GM19467 (cell line): ENCODE results near the gene MYO7A.

Source experiments
- ATAC-seq: cut with Tn5 transposase; IDR thresholded peaks from one replicate; pipeline ENCODE4 v1.9.1; 2021; ENCODE audit warnings: mild to moderate bottlenecking, moderate library complexity; ENCODE audit not compliant: unreplicated experiment

MYO7A gene

DNA sequence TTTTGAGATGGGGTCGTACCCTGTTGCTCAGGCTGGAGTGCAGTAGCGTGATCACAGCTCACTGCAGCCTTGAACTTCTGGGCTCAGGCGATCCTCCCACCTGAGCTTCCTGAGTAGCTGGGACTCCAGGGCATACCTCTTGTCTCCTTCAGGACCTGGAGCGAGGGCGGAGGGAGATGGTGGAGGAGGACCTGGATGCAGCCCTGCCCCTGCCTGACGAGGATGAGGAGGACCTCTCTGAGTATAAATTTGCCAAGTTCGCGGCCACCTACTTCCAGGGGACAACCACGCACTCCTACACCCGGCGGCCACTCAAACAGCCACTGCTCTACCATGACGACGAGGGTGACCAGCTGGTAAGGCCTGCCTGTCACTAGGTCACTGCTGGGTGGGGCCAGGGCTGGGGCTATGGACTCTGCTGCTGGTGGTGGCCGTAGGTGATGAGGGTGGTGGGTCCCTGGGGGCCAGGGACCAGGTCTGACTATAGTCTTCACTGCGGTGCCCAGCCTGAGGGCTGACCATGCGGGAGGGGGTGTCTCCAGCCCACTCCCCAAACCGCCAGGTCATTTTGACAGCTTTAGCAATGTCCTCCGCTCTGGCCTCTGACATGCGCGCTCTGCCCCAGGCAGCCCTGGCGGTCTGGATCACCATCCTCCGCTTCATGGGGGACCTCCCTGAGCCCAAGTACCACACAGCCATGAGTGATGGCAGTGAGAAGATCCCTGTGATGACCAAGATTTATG lies 53.9 kb downstream of the MYO7A start:
- ATAC-seq: no peak

DNA sequence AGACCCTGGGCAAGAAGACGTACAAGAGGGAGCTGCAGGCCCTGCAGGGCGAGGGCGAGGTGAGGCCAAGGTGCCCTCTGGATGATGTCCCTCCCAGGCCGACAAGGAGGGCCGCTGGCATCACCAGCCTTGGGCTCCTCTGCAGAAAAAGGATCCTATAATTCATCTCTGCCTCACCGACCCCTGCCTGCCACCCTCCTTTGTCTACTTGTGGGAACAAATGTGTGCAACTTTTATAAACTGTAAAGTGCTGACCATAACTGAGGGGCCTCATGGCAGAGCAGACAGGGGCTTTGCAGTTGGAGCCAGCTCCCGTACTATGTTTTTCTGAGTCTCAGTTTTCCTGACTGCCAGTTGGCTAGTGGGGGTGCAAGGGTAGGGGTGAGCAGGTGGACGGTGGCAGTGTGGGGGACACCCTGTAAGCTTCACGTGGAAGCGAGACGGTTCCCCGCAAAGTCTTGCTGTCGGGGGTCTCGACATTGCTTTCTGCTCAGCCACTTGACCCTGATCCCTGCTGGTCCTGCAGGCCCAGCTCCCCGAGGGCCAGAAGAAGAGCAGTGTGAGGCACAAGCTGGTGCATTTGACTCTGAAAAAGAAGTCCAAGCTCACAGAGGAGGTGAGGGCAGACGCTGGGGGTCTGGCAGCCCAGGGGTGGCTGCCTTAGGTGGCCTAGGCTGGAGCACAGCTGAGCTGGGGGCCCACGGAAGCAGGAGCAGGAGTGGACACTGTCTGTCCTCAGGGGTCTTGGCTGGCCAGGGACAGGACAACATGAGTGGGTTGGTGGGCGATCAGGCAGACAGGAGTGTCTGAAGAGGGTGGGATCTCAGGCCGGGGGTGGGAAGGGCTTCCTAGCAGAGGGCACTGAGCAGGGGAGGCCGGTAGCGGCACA lies 54.7 kb downstream of the MYO7A start:
- no peak for ATAC-seq

DNA sequence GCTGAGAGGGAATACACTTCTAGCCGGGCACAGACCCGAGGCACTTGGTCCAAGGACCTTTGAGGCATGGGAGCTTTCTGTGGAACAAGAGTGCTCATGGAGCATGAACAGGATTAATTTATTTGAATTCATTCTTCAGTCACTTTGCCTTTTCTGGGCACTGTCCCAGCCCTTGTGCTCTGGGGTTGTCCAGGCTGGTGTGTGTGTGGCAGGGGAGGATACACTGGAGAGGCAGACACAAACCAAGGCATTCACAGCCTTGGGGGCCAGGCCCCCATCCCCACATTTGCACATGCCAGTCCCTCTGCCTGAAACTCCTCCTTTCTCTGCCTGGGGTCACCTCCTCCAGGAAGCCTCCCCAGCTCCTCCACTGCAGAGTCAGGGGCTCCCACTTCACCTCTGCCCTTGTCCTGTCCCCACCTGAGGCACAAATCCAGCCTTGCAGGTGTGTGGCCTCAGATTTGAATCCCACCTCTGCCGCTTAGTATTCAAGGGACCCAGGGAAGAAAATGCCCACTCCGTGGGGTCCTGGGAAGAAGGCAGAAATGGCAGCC lies 55.5 kb downstream of the MYO7A start:
- no peak for ATAC-seq

DNA sequence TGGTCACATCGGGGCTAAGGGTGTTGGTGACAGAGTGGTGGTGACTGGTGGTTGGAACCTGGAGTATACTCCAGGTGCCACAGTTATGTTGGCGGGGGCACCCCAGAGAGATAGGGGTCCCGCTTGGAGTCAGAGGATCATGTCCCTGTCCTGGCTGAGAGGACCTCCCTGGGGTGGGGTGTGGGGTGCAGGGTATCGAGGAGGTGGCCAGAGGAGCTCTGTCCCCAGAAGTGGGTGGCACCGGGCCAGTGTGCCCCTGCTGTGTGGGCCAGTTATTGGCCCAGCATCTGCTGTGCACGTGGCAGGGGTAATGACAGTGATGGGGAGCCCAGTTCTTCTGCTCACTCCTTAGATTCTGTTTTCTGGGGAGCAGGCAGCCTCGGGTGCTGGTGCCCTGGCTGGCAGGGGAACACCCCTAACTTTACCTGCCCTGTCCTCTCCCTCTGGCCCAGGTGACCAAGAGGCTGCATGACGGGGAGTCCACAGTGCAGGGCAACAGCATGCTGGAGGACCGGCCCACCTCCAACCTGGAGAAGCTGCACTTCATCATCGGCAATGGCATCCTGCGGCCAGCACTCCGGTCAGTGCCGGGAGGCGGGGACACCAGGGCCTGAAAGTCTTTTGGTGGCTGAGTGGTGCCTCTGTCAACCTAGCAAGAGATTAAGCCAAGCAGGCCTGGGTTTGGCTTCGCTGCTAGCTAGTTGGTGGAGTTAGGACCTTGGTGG lies 56.3 kb downstream of the MYO7A start:
- ATAC-seq: no peak

DNA sequence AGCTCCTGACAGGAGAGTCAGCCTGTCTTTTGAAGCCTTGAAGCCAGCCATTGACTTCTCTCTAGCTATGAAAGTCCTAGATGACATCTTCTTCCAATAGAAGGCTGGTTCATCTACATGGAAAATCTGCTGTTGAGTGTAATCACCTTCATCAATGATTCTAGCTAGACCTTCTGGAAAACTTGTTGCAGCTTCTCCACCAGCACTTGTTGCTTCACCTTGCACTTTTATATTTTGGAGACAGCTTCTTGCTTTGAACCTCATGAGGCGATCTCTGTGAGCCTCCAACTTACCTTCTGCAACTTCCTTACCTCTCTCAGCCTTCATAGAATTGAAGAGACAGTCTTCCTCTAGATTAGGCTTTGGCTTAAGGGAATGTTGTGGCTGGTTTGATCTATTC lies 58.3 kb downstream of the MYO7A start:
- ATAC-seq: no peak

DNA sequence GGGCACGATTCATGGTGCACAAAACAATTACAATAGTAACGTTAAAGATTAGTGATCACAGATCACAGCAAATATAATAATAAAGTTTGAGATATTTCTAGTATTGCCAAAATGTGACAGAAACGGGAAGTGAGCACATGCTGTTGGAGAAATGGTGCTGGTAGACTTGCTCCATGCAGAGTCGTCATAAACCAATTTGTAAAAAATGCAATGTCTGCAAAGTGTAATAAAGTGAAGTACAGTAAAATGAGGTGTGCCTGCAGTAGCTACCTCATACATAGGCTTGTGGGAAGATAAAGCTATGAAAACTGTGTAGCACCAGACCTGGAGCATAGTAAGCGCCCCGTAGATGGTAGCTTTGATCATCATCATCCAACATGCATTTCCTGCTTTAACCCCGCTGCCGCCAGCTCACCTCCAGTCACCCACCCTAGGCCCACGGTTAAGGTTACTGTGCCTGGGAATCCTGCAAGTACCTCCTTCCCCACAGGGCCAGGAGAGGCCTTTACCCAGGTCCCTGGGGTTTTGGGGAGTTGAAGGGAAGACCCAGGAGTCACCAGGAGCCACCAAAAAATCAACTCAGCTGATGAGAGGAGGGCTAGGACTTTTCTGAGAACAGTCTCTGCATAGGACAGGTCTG lies 59.2 kb downstream of the MYO7A start:
- no peak for ATAC-seq

DNA sequence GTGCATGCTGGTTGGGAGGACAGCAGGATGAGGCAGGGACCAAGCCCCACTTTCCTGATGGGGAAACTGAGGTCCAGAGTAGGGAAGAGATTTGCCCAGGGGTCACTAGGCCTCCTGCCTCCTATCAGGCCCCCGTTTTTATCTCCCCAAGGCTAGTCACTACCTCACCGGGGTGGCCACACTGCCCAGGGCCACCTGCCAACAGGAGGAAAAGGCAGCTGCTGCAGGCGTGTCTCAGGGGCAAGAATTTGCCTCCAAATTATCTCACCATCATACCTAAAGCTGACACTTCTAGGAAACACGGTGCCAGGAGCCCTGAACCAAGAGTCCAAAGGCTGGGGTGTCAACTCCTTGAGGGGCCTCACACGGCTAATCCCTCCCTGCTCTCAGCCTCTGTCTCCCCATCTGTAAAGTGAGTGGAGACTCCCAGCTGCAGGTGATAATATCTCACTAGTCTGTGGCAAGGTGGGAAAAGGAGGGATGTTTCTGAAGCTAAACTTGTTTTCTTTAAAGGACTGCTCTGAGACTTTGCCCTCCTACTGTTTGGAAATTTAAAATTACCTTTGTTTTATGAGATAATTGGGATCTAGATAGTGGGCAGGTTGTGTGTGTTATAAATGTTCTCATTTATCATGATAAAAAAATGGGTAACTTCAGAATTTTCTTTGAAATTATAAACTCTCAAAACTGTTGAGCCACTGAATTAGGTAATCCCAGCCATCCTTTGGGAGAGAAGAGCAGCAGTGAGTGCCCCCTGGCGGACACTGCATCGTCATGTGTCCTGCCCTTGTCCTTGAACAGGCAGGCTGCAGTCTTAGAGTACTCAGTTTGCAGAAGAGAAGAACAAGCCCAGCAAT lies 60.0 kb downstream of the MYO7A start:
- ATAC-seq: no peak

DNA sequence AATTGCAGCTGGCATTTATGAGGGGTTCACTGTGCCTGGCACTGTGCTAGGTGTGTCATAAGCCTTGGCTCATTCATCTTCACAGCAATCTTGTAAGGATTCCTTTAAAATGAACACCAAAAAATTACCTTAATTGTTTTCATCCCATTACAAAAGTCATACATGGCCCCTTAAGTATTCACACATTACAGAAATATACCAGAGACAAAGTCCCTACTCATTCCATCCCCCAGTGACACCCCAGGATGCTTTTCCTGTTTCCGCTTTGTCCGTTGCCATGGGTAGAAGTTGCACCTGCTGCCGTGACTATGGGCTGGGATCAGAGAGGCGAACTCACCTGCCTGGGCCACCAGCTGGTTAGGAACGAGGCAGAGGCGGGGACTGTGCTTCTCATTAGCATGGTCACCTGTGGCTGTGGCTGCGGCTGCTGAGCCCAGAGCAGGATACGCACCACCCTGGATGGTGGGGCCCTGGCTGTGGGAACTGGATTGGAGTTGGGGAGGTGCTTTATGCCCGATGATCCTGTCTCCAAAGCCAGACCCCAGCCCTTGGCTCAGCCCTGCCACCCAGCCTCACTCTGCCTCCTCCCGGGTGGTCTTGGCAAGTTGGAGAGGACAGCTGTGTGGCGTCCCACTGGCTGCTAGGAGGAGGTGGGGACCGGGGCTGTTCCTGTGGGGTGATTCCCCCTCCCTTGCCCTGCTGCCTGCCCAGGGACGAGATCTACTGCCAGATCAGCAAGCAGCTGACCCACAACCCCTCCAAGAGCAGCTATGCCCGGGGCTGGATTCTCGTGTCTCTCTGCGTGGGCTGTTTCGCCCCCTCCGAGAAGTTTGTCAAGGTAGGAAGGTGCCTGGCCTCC lies 60.8 kb downstream of the MYO7A start:
- ATAC-seq: no peak

DNA sequence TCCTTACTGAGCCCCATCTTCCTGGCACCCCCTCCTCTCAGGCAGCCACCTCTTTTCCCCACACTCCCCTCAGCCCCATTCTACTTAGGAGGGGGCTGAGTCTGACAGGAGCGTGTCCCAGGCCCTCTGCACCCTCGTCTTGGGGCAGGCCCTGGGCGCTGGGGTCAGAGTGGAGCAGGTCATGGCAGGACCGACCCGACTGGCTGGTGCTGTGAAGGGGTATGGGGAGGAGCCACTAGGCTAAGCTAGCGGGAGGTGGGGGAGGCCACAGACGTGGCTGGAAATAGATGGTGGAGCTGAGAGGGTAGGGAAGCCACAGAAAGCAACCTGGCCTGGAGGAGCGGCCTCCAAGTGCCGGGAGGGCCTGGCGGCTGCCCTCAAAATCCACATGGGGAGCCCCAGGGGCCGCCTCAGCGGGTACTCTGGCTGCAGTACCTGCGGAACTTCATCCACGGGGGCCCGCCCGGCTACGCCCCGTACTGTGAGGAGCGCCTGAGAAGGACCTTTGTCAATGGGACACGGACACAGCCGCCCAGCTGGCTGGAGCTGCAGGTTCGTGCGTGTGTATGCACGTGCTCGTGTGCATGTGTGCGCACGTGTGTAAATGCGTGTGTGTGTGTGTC lies 61.7 kb downstream of the MYO7A start:
- no peak for ATAC-seq

DNA sequence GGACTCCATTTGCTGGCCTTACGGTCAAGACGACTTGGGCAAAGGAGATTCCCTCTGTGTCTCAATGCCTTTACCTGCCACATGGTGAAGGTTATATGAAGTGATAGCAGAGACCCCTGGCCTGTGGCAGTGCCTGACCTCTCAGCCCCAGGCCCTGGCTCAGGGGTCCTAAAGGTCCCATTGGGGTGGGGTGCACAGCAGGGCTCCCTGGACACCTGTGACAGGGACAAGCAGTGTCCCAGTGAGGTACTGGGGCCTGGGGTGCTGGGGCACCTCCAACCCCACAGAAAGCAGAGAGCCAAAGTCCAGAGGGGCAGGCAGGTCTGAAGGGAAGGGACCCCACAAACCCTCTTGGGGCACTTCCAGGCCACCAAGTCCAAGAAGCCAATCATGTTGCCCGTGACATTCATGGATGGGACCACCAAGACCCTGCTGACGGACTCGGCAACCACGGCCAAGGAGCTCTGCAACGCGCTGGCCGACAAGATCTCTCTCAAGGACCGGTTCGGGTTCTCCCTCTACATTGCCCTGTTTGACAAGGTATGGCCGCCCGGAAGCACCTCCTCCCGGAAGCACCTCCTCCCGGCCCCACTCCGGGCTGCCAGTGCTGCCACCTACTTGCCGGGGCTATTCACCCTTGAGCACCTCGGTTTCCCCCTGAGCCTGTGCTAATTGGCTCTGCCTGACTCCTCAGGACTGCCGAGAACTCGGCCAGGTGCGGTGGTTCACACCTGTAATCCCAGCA lies 62.5 kb downstream of the MYO7A start:
- no peak for ATAC-seq

DNA sequence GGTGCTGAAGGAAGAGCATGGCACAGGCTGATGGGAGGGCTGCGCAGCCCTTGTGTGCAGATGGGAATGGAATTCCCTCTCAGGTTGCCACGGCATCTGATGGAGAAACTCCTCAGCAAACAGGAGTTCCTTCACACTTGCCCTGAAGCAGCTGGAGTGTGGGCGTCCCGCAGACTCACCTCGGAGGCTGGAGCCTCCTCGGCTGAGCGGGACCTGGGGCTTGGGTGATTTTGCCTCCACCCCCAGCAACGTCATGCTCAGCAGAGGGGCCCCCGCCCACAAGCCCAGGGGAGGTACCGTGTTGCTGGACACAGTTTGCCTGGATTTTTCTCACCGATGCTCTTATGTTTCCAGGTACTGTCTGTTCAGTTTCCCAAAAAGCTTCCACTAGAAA lies 63.4 kb downstream of the MYO7A start:
- no peak for ATAC-seq

DNA sequence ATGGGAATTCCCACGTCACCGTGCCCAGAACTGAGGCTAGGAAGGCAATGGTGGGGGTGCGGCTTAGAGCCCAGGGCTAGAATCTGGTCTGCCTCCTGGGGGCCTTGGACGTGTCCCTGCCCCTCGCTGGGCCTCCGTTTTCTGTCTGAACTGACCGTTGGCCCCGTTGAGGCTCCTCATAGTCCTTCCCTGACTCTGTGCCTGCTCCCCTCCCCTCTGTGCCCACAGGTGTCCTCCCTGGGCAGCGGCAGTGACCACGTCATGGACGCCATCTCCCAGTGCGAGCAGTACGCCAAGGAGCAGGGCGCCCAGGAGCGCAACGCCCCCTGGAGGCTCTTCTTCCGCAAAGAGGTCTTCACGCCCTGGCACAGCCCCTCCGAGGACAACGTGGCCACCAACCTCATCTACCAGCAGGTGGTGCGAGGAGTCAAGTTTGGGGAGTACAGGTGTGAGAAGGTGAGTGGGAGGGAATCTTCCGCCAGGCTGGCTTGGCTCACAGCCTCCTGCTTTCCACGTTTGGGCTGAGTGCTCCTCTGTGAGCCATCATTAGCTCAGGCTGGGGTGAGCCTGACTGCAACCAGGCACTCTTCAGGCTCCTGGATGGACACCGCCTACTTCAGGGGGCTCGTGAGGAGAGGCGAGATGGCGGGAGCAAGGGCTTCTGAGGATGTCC lies 63.9 kb downstream of the MYO7A start:
- no peak for ATAC-seq

DNA sequence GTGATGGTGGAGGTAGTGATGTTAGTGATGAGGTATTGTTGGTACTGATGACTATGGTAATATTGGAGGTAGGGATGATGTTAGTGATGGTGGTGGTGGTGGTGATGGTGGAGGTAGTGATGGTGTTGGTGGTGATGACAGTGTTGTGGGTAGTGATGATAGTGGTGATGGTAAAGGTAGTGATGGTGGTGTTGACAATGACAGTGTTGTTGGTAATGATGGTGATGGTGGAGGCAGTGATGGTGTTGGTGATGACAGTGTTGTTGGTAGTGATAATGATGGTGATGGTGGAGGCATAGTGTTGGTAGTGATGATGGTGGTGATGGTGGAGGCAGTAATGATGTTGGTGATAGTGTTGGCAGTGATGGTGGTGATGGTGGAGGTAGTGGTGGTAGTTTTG lies 65.1 kb downstream of the MYO7A start:
- ATAC-seq: no peak

DNA sequence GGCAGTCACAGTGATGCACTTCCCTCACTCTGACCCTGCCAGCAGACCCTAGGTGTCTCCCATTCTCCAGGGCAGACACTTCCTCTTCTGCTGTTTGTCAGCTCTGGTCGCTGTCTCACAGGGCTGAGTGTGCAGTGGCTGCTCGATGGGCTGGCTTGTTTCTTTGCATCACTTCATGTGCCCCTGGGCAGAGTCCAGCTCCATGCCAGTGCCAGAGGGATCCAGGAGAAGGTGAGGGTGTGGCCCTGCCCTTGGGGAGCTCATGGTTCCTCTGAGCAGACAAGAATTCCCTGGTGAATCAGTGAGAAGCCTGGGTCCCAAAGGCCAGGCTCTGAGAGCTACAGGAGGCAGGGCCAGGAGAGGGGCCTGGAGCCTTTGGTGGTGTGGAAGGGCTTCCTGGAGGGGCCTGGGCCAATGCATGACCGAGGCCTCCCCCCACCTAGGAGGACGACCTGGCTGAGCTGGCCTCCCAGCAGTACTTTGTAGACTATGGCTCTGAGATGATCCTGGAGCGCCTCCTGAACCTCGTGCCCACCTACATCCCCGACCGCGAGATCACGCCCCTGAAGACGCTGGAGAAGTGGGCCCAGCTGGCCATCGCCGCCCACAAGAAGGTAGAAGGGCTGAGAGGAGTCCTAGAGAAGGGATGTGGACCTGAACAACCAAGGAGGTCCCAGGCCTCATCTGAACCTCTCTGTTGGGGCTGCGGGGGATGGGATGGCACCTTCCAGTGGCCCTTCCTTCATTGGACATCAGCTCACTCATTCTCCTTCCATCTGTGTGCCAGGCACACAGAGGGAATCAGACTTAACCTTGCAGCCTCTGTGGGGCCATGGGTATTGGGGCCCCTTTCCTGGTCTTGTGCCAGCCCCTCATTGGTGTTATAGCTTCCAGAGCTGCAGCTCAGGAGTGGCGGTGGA lies 66.1 kb downstream of the MYO7A start:
- no peak for ATAC-seq

DNA sequence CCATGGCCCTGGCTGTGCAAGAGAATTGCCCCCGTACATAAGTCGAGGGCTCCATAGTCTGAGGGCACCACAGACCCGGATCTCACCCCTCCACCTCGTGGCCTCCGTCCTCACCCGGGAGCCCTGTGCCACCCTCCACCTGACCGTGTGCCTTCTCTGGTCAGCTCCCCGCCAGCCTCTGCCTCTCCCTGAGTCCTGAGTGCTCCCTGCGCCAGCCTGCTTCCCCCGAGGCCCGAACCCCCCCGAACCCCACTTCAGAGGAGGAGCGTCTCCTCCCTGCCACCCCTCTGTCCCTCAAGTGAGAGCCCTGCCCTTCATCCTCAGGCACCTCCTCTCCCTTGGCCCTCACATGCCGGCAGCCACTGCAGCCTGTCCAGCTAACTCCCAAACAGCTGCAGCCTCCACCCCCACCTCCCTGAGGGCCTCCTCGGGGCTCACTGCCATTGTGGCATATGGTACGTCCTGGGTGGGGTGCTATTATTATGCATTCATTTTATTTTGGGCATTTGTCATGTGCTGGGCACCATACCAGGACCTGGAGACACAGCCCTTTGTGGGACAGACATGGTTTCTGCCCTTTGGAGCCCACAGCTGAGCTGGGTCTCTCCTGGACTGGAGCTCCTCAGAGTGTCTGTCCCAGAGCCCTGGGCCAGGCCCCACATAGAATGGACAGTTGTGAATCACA lies 67.2 kb downstream of the MYO7A start:
- ATAC-seq: no peak

DNA sequence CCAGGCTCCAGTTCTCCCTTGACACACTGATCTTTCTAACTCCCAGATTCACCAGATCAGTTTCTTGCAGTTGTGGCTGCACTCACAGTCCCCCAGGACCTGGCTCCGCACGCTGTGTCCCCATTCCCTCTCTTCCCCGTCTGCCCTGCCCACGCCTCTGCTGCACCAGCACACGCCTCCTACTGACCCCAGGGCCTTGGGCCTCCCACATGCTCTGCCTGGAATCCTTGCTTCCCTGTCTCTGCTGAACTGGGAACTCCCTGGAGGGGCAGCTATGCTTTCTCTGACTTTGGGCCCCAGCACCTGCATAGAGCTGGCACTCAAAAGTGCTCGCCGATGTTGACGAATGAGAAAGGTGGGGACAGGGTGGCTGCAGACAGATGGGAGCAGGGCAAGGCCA lies 68.9 kb downstream of the MYO7A start:
- ATAC-seq: no peak
